Measurements from ENCODE around the gene ADGRG1.

The ADGRG1 gene

GRCh38 chr16:57701759-57702371 lies 73.4 kb downstream of the ADGRG1 start:
- no peak overlapping the region for H3K27ac ChIP-seq
- TF ChIP-seq ZFX (IDR thresholded peaks at IDR 0.05) = no peak
- no peak for TF ChIP-seq CTCF (conservative IDR thresholded peaks at IDR 0.05)

- H3K27ac ChIP-seq = no peak overlapping the region
- no peak for TF ChIP-seq ZFX (IDR thresholded peaks at IDR 0.05)
- no peak for TF ChIP-seq CTCF (conservative IDR thresholded peaks at IDR 0.05)
These were observed 75.1 kb downstream of the ADGRG1 start for GRCh38 chr16:57703416-57704010.

- no peak overlapping the region for H3K27ac ChIP-seq
- no peak for TF ChIP-seq CTCF (conservative IDR thresholded peaks at IDR 0.05)
These were observed 75.8 kb downstream of the ADGRG1 start for GRCh38 chr16:57704011-57704904.

GRCh38 chr16:57704905-57705852 lies 76.7 kb downstream of the ADGRG1 start:
- no peak for TF ChIP-seq ZFX (IDR thresholded peaks at IDR 0.05)
- no peak for TF ChIP-seq CTCF (conservative IDR thresholded peaks at IDR 0.05)
- no peak overlapping the region for H3K27ac ChIP-seq

- H3K27ac ChIP-seq = no peak overlapping the region
- no peak for TF ChIP-seq ZFX (IDR thresholded peaks at IDR 0.05)
- no peak for TF ChIP-seq CTCF (conservative IDR thresholded peaks at IDR 0.05)
These were observed 78.3 kb downstream of the ADGRG1 start for GRCh38 chr16:57706717-57707116.

- TF ChIP-seq CTCF (conservative IDR thresholded peaks at IDR 0.05) (no peak), ZFX (IDR thresholded peaks at IDR 0.05) (no peak)
These were observed 78.9 kb downstream of the ADGRG1 start for GRCh38 chr16:57707331-57707730.

More at GRCh38 chr16:57707331-57707730, 78.9 kb downstream of the ADGRG1 start:
- H3K27ac ChIP-seq = no peak overlapping the region
